ENCODE data around the gene YOD1.

GRCh38 chr1:207088701-207089626 lies 38.0 kb upstream of the YOD1 start, which contains the start of gene C4BPB:
- TF ChIP-seq CTCF (IDR thresholded peaks at IDR 0.05; ENCODE audit: insufficient read depth, low read length) (no peak), POLR2AphosphoS5 (IDR thresholded peaks at IDR 0.05; ENCODE audit: low read depth) (no peak), REST (IDR thresholded peaks at IDR 0.05; ENCODE audit: insufficient replicate concordance, low read depth) (no peak)
